SU-DHL-6 (cell line): ENCODE data around the gene PRICKLE2.

Experiments used
- EZH2phosphoT487 ChIP-seq: fragments of 200-600 bp; sonication (generic), shearing (Covaris generic); conservative IDR thresholded peaks from 2 replicates; pipeline ENCODE4 v1.6.1; 2018; ENCODE audit warnings: mild to moderate bottlenecking, antibody characterized with exemption, low read length, moderate library complexity, mixed read lengths
- TF ChIP-seq, protein P1 (sequence below): fragments of 200-600 bp; sonication (generic); IDR thresholded peaks from one replicate; pipeline ENCODE4 v1.5.1; 2017; ENCODE audit warnings: antibody characterized with exemption, mild to moderate bottlenecking, low read length, moderate library complexity; ENCODE audit not compliant: insufficient read depth, poor library complexity, severe bottlenecking

DNA sequence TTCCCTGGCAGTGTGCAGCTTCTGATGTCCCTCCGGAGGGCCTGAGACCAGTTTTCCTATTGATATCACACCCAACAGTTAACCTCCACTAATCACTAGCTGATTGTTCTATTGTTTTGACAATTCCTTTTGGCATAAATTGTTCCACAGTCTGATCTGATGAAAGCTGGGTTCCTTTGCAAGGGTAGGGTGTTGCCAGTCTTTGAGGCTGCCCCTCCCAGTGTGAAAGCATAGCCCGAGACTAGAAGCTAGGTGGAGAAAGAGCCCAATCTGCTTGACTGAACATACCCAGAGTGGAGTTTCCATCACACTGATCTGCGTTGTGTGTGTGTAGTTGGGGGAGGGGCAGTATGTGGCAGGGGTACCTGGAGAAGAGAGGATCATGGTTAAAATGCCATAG is 10.3 kb upstream of the PRICKLE2 start:
- TF ChIP-seq, protein P1, sequence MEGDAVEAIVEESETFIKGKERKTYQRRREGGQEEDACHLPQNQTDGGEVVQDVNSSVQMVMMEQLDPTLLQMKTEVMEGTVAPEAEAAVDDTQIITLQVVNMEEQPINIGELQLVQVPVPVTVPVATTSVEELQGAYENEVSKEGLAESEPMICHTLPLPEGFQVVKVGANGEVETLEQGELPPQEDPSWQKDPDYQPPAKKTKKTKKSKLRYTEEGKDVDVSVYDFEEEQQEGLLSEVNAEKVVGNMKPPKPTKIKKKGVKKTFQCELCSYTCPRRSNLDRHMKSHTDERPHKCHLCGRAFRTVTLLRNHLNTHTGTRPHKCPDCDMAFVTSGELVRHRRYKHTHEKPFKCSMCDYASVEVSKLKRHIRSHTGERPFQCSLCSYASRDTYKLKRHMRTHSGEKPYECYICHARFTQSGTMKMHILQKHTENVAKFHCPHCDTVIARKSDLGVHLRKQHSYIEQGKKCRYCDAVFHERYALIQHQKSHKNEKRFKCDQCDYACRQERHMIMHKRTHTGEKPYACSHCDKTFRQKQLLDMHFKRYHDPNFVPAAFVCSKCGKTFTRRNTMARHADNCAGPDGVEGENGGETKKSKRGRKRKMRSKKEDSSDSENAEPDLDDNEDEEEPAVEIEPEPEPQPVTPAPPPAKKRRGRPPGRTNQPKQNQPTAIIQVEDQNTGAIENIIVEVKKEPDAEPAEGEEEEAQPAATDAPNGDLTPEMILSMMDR, result no peak
- TF ChIP-seq EZH2phosphoT487, result no peak
